GM18951 (cell line): ENCODE results near the gene LNX2.

ENCODE experiments used
- POLR2A ChIP-seq: IDR thresholded peaks from 4 replicates; pipeline ENCODE4 v1.6.1; 2011; ENCODE audit warnings: mild to moderate bottlenecking; ENCODE audit not compliant: insufficient read length, insufficient read depth; ENCODE audit errors: extremely low read depth
- in situ Hi-C: fragments of 300-500 bp; cut with MboI; formaldehyde crosslinking; loops from one replicate; pipeline ENCODE4 v1.12.0; 2022; ENCODE audit warnings: low sequenced_read_pairs, mixed read lengths, inconsistent platforms; ENCODE audit not compliant: unreplicated experiment

Gene LNX2

GRCh38 chr13:27578121-27579030 lies 42.0 kb downstream of the LNX2 start:
- in situ Hi-C loops, result no loop called here
- TF ChIP-seq POLR2A, result no peak

- in situ Hi-C loops, result no loop called here
- no peak for TF ChIP-seq POLR2A
Observed at GRCh38 chr13:27574661-27575060, 45.7 kb downstream of the LNX2 start.

- in situ Hi-C loops, result no loop called here
- no peak for TF ChIP-seq POLR2A
Observed at GRCh38 chr13:27573265-27573664, 47.1 kb downstream of the LNX2 start.

GRCh38 chr13:27572234-27572901 lies 48.0 kb downstream of the LNX2 start:
- TF ChIP-seq POLR2A, result no peak
- in situ Hi-C loops, result no loop called here

GRCh38 chr13:27570906-27571305 lies 49.4 kb downstream of the LNX2 start:
- in situ Hi-C loops, result no loop called here

GRCh38 chr13:27569405-27569804 lies 50.9 kb downstream of the LNX2 start:
- in situ Hi-C loops, result no loop called here
- no peak for TF ChIP-seq POLR2A

More at GRCh38 chr13:27570906-27571305, 49.4 kb downstream of the LNX2 start:
- TF ChIP-seq POLR2A, result no peak

GRCh38 chr13:27565818-27566217 lies 54.5 kb downstream of the LNX2 start:
- TF ChIP-seq POLR2A, result no peak
- in situ Hi-C loops, result no loop called here

GRCh38 chr13:27562457-27562856 lies 57.9 kb downstream of the LNX2 start:
- in situ Hi-C loops, result no loop called here
- TF ChIP-seq POLR2A, result no peak

GRCh38 chr13:27559719-27560118 lies 60.6 kb downstream of the LNX2 start:
- no peak for TF ChIP-seq POLR2A
- in situ Hi-C loops, result no loop called here

GRCh38 chr13:27556109-27556508 lies 64.2 kb downstream of the LNX2 start:
- TF ChIP-seq POLR2A, result no peak
- in situ Hi-C loops, result no loop called here

GRCh38 chr13:27551562-27551961 lies 68.8 kb downstream of the LNX2 start:
- in situ Hi-C loops, result no loop called here

GRCh38 chr13:27549406-27549981 lies 70.8 kb downstream of the LNX2 start:
- in situ Hi-C loops, result no loop called here
- no peak for TF ChIP-seq POLR2A

More at GRCh38 chr13:27551562-27551961, 68.8 kb downstream of the LNX2 start:
- no peak for TF ChIP-seq POLR2A

GRCh38 chr13:27542220-27542619 lies 78.1 kb downstream of the LNX2 start:
- TF ChIP-seq POLR2A, result no peak
- in situ Hi-C loops, result no loop called here
